ENCODE data around the gene CEP128.

- no peak for TF ChIP-seq FOXM1 (IDR thresholded peaks at IDR 0.05; ENCODE audit: borderline replicate concordance)
- no peak for TF ChIP-seq FOXK2 (IDR thresholded peaks at IDR 0.05)
- no peak for TF ChIP-seq ZNF384 (IDR thresholded peaks at IDR 0.05)
- TF ChIP-seq BHLHE40 (IDR thresholded peaks at IDR 0.05; ENCODE audit: borderline replicate concordance): no peak
- TF ChIP-seq L3MBTL2 (conservative IDR thresholded peaks at IDR 0.05): no peak
- no peak for TF ChIP-seq SUZ12 (IDR thresholded peaks at IDR 0.05)
Observed at GRCh38 chr14:80493620-80494019, 447.9 kb downstream of the CEP128 start.

Data from HEK293T (cell line).